Vagina (tissue), 2 donors: Measurements from ENCODE around the gene RBM5. TPM values are rescaled to one million over a fixed set of nuclear protein-coding genes. Genes with fewer than 3 reads are reported as not detected.

Source experiments
- DNase-seq, 2 donors: peaks; one replicate each; pipeline ENCODE4 v3.0.0-alpha.2; 2017; ENCODE audit errors: extremely low spot score in 2 of 2
- H3K27ac ChIP-seq: fragments of 200-600 bp; sonication (generic); one replicate; pipeline ENCODE4 v1.5.1; 2019
- H3K27me3 ChIP-seq: fragments of 200-600 bp; sonication (generic); one replicate; pipeline ENCODE4 v1.5.1; 2019
- H3K36me3 ChIP-seq, 2 donors: fragments of 200-600 bp; sonication (generic); one replicate each; pipeline ENCODE4 v1.5.1; 2017 to 2019
- H3K4me1 ChIP-seq: fragments of 200-600 bp; sonication (generic); one replicate; pipeline ENCODE4 v1.5.1; 2019
- H3K4me3 ChIP-seq, 2 donors: fragments of 200-600 bp; sonication (generic); 1 replicate in 1 of 2; 2 replicates in 1 of 2; pipeline ENCODE4 v1.5.1; 2016 to 2019
- H3K9me3 ChIP-seq: fragments of 200-600 bp; sonication (generic); one replicate; pipeline ENCODE4 v1.5.1; 2019
- POLR2A ChIP-seq, 2 donors: fragments of 450-650 bp; IDR thresholded peaks; one replicate each; pipeline ENCODE4 v1.6.1; 2017; ENCODE audit warnings: antibody characterized with exemption in 2 of 2, mild to moderate bottlenecking in 2 of 2, moderate library complexity in 2 of 2
- POLR2AphosphoS5 ChIP-seq, 2 donors: sonication (generic); formaldehyde crosslinking; IDR thresholded peaks; one replicate each; pipeline ENCODE4 v1.9.0; 2017; ENCODE audit warnings: antibody characterized with exemption in 2 of 2, mild to moderate bottlenecking in 2 of 2, low read depth in 1 of 2; ENCODE audit not compliant: insufficient read depth in 1 of 2
- intact Hi-C: fragments of 100-400 bp; cut with DNase I; formaldehyde crosslinking; loops from one replicate; pipeline ENCODE4 v1.15.1; 2023
- total RNA-seq: library from RNA; depleted of rRNA; stranded (reverse); fragments of >200 nt; gene quantifications from one replicate; pipeline ENCODE4 v1.2.3, GENCODE V29; 2016
- TF ChIP-seq, protein P1 (sequence below), 3 experiments: fragments of 450-650 bp in 2 of 3; fragments of 200-600 bp in 1 of 3; sonication (generic) in 1 of 3; IDR thresholded peaks; one replicate each; pipeline ENCODE4 v1.5.1; 2017 to 2019; ENCODE audit warnings: antibody characterized with exemption in 3 of 3, mild to moderate bottlenecking in 2 of 3, moderate library complexity in 2 of 3

RBM5 gene
- 271 TPM for total RNA-seq

DNA sequence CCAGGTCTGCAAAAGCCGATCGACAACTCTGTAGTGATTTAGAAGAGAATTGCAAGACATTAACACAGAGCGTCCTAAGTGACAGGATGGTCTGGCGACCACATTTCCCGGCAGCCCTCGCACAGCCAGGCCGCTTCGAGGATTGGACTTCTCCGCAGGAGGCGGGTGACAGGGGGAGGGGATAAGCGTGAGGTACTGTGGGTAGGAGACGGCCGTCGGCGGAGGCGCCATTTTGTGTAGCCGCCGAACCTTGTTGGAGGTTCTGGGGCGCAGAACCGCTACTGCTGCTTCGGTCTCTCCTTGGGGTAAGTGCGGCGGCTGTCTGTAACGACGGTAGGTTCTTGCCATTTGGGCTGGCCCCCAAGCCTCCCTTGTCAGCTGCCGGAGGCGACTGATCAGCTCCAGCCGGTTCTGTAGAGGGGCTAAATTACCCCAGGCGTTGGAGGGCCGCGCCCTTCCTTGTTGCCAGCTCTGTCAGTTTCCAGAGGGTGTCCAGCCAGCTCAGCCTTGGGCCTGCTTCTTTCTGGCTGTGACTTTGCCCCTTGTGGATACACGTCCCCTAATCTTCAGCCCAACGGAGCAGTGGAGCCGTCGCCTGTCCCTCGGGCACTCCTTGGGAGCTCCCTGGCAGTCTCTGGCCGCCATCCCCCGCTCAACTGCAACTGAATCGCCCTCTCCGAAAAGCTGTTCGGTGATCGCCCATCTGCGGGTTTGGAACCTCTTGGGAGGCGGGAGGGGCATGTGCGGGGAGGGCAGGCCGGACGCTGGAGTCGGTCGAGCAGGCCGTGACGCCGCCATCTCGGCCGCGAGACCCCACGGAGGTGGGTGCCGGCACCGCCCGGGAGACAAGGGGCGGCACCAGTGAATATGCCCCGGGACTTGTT, at the start of gene RBM5:
Gene RBM5, plus strand, starts transcription at position 195 of the 884 bp plus-strand sequence. CDS start 1,516 bp downstream, outside the sequence.
- Histone ChIP-seq H3K4me3 (peak within 1 kb of the TSS; percentile 66 to 98), H3K36me3 (peaks cover 0 to 36% of the 10 kb centered on the region in 2 donors), H3K27ac (peak within 1 kb of the TSS; percentile 88), H3K27me3 (no peaks in the 10 kb centered on the region), H3K9me3 (no peaks in the 10 kb centered on the region), H3K4me1 (peaks cover 20% of the 10 kb centered on the region)
- intact Hi-C loops: no loop called here
- DNase-seq: peak in 1 of 2 donors; percentile 93
- peak; percentile 93 to 97 for TF ChIP-seq POLR2AphosphoS5 (IDR thresholded peaks at IDR 0.05; ENCODE audit: insufficient read depth in 1 of 2, low read depth in 1 of 2)
- TF ChIP-seq POLR2A (IDR thresholded peaks at IDR 0.05): peak; percentile 19 to 59
- TF ChIP-seq, protein P1, sequence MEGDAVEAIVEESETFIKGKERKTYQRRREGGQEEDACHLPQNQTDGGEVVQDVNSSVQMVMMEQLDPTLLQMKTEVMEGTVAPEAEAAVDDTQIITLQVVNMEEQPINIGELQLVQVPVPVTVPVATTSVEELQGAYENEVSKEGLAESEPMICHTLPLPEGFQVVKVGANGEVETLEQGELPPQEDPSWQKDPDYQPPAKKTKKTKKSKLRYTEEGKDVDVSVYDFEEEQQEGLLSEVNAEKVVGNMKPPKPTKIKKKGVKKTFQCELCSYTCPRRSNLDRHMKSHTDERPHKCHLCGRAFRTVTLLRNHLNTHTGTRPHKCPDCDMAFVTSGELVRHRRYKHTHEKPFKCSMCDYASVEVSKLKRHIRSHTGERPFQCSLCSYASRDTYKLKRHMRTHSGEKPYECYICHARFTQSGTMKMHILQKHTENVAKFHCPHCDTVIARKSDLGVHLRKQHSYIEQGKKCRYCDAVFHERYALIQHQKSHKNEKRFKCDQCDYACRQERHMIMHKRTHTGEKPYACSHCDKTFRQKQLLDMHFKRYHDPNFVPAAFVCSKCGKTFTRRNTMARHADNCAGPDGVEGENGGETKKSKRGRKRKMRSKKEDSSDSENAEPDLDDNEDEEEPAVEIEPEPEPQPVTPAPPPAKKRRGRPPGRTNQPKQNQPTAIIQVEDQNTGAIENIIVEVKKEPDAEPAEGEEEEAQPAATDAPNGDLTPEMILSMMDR (IDR thresholded peaks at IDR 0.05): peak in 1 of 3 experiments; percentile 7

DNA sequence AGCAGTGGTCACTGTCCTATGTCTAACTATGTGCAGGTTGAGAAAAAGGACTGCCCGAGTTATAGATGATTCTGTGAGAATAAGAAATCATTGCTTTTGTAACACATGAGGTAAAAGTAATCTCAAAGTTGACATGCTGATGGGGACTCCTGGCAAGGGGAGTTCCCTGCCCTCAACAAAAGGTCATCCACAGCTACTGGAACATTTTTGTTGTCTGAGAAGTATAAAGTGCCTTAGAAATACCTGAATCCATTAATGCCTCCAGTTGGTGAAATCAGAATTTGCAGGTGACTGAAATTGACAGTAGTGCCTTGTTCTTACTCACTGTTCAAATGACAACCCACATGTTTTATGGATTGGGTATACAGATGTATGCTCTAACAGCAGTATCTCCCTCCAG, 43.7 kb upstream of the RBM5 start:
- intact Hi-C loops: no loop called here
- H3K9me3 ChIP-seq: no peaks in the 10 kb centered on the region

DNA sequence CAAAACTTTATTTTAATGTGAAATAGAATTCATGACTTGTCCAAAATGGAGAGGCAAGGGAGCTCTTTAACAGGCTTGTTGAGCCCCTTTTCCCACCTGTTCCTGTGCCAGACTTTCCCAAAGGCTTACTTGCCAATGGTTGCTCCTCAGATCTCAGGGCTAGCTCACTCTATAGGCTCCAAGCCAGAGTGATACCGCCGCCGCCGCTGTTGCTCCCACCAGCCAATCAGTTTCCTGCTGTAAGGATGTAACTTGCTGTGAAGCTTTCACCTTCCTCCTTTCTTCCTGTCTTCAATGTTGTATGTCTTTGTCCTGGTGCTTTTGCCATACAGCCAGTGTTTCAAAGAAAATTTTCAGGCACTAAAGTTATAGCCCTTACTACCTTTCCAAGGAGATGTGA, 41.3 kb upstream of the RBM5 start:
- no peaks in the 10 kb centered on the region for H3K27me3 ChIP-seq
- no peak overlapping the region for H3K4me3 ChIP-seq
- intact Hi-C loops: no loop called here
- H3K36me3 ChIP-seq: peaks cover 0 to 18% of the 10 kb centered on the region in 2 donors
- no peak for TF ChIP-seq POLR2AphosphoS5 (IDR thresholded peaks at IDR 0.05; ENCODE audit: insufficient read depth in 1 of 2, low read depth in 1 of 2)
- TF ChIP-seq POLR2A (IDR thresholded peaks at IDR 0.05): no peak
- TF ChIP-seq, protein P1 (IDR thresholded peaks at IDR 0.05): no peak
- no peak for DNase-seq
- H3K27ac ChIP-seq: no peak overlapping the region
- H3K9me3 ChIP-seq: no peaks in the 10 kb centered on the region
- H3K4me1 ChIP-seq: peaks cover 7% of the 10 kb centered on the region

More for the DNA sequence above, 43.7 kb upstream of the RBM5 start:
- H3K4me1 ChIP-seq: peaks cover 3% of the 10 kb centered on the region
- no peak overlapping the region for H3K27ac ChIP-seq
- no peaks in the 10 kb centered on the region for H3K27me3 ChIP-seq
- TF ChIP-seq POLR2A (IDR thresholded peaks at IDR 0.05) (no peak), POLR2AphosphoS5 (IDR thresholded peaks at IDR 0.05; ENCODE audit: insufficient read depth in 1 of 2, low read depth in 1 of 2) (no peak)
- TF ChIP-seq, protein P1 (IDR thresholded peaks at IDR 0.05): no peak
- H3K36me3 ChIP-seq: peaks cover 0 to 18% of the 10 kb centered on the region in 2 donors
- no peak for DNase-seq
- H3K4me3 ChIP-seq: no peak overlapping the region

DNA sequence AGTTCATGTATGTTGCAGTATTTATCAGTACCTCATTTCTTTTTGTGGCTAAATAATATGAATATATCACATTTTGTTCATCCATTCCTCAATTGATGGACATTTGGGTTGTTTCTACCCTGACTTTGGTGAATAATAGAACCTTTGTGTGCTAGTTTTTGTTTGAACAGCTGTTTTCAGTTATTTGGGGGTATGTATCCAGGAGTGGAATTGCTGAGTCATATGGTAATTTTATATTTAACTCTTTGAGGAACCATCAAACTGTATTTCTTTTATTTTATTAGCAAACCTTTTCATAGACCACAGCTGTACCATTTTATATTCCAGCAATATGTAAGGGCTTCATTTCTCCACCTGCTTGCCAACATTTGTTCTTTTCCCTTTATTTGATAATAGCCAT, 38.4 kb upstream of the RBM5 start:
- no peak for DNase-seq
- Histone ChIP-seq H3K27me3 (no peaks in the 10 kb centered on the region), H3K36me3 (peaks cover 0 to 34% of the 10 kb centered on the region in 2 donors), H3K4me1 (peaks cover 7% of the 10 kb centered on the region), H3K4me3 (no peak overlapping the region), H3K9me3 (no peaks in the 10 kb centered on the region), H3K27ac (no peak overlapping the region)
- no peak for TF ChIP-seq POLR2A (IDR thresholded peaks at IDR 0.05)
- TF ChIP-seq, protein P1 (IDR thresholded peaks at IDR 0.05): no peak
- no peak for TF ChIP-seq POLR2AphosphoS5 (IDR thresholded peaks at IDR 0.05; ENCODE audit: insufficient read depth in 1 of 2, low read depth in 1 of 2)
- intact Hi-C loops: no loop called here

DNA sequence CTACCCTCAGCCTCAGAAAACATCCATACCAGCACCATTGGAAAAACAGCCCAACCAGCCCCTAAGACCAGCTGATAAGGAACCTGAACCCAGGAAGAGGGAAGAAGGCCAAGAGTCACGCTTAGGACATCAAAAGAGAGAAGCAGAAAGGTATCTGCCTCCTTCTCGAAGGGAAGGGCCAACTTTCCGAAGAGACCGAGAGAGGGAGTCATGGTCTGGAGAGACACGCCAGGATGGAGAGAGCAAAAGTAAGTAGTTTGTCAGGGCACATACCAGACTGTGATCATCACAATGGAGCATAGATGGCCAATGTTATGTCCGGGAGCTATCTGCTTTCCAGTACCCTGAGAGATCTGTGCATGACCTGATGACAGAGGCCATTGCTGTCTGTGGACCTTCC, 31.0 kb upstream of the RBM5 start:
- no peaks in the 10 kb centered on the region for H3K4me1 ChIP-seq

More for the DNA sequence above, 31.0 kb upstream of the RBM5 start:
- no peaks in the 10 kb centered on the region for H3K9me3 ChIP-seq
- peaks cover 0 to 78% of the 10 kb centered on the region in 2 donors for H3K36me3 ChIP-seq
- TF ChIP-seq POLR2AphosphoS5 (IDR thresholded peaks at IDR 0.05; ENCODE audit: insufficient read depth in 1 of 2, low read depth in 1 of 2): no peak
- TF ChIP-seq, protein P1 (IDR thresholded peaks at IDR 0.05): no peak
- no peak for TF ChIP-seq POLR2A (IDR thresholded peaks at IDR 0.05)
- no peak overlapping the region for H3K27ac ChIP-seq
- H3K4me3 ChIP-seq: no peak overlapping the region
- DNase-seq: no peak
- intact Hi-C loops: no loop called here
- no peaks in the 10 kb centered on the region for H3K27me3 ChIP-seq
